OCI-LY1 (cell line): Measurements from ENCODE around the gene HDAC7.

ENCODE experiments used
- CTCF ChIP-seq: fragments of 200-600 bp; sonication (generic), shearing (Covaris generic); IDR thresholded peaks from 2 replicates; pipeline ENCODE4 v1.5.1; 2017; ENCODE audit warnings: mild to moderate bottlenecking, antibody characterized with exemption, low read length, moderate library complexity, mixed read lengths
- EZH2 ChIP-seq: fragments of 200-600 bp; sonication (generic), shearing (Covaris generic); IDR thresholded peaks from 2 replicates; pipeline ENCODE4 v1.8.0; 2017; ENCODE audit warnings: borderline replicate concordance, mixed run types, mild to moderate bottlenecking, antibody characterized with exemption, low read length, moderate library complexity, mixed read lengths

GRCh38 chr12:47839214-47839876 is 19.6 kb upstream of the HDAC7 start:
- TF ChIP-seq CTCF (no peak), EZH2 (no peak)
